ENCODE measurements around the gene TTLL7.
A peak's percentile ranks its signal among the peaks of the same experiment; 100 is the strongest.
"Not testable (repeated sequence)": the region's sequence is repeated elsewhere in the genome, so short reads cannot be mapped to it uniquely, and the experiment has no call there.

The TTLL7 gene

GRCh38 chr1:83996191-83996590, 2.7 kb downstream of the TTLL7 start:
- TF ChIP-seq, protein P1, sequence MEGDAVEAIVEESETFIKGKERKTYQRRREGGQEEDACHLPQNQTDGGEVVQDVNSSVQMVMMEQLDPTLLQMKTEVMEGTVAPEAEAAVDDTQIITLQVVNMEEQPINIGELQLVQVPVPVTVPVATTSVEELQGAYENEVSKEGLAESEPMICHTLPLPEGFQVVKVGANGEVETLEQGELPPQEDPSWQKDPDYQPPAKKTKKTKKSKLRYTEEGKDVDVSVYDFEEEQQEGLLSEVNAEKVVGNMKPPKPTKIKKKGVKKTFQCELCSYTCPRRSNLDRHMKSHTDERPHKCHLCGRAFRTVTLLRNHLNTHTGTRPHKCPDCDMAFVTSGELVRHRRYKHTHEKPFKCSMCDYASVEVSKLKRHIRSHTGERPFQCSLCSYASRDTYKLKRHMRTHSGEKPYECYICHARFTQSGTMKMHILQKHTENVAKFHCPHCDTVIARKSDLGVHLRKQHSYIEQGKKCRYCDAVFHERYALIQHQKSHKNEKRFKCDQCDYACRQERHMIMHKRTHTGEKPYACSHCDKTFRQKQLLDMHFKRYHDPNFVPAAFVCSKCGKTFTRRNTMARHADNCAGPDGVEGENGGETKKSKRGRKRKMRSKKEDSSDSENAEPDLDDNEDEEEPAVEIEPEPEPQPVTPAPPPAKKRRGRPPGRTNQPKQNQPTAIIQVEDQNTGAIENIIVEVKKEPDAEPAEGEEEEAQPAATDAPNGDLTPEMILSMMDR (IDR thresholded peaks at IDR 0.05; ENCODE audit: insufficient read depth, low read length, poor library complexity, severe bottlenecking): no peak
- H3K27me3 ChIP-seq (replicated peaks; ENCODE audit: control insufficient read depth, insufficient read depth, low read length): no peaks in the 10 kb centered on the region; the same call in 1 of the 2 replicates
- H3K4me3 ChIP-seq (replicated peaks; ENCODE audit: low read depth, low read length): no peak overlapping the region

DNA sequence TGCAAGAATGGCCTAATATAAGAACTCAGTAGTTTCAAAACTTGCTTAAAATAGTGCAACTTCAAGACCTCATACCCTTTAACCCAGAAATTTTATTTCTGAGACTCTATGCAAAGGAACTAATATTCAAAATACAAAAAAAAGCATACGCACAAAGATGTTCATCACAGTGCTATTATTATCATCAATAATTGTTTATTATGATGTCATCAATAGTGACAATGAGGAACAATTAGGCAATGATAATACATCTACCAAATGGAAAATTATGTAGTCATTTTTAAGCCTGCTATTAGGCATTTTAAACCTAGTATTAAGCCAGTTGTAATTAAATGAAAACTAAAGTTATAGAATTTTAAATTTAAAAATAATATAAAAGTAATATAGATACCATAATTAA, 3.3 kb downstream of the TTLL7 start:
- H3K4me3 ChIP-seq (replicated peaks; ENCODE audit: low read depth, low read length): no peak overlapping the region
- DNase-seq (ENCODE audit: extremely low read depth, insufficient read length): no peak
- H3K27me3 ChIP-seq (replicated peaks; ENCODE audit: control insufficient read depth, insufficient read depth, low read length): no peaks in the 10 kb centered on the region; the same call in 1 of the 2 replicates
- H3K36me3 ChIP-seq (ENCODE audit: control insufficient read depth, insufficient read depth, low read length): no peaks in the 10 kb centered on the region
- TF ChIP-seq, protein P1 (IDR thresholded peaks at IDR 0.05; ENCODE audit: insufficient read depth, low read length, poor library complexity, severe bottlenecking): no peak

More at GRCh38 chr1:83996191-83996590, 2.7 kb downstream of the TTLL7 start:
- no peak for DNase-seq (ENCODE audit: extremely low read depth, insufficient read length)
- H3K36me3 ChIP-seq (ENCODE audit: control insufficient read depth, insufficient read depth, low read length): no peaks in the 10 kb centered on the region

DNA sequence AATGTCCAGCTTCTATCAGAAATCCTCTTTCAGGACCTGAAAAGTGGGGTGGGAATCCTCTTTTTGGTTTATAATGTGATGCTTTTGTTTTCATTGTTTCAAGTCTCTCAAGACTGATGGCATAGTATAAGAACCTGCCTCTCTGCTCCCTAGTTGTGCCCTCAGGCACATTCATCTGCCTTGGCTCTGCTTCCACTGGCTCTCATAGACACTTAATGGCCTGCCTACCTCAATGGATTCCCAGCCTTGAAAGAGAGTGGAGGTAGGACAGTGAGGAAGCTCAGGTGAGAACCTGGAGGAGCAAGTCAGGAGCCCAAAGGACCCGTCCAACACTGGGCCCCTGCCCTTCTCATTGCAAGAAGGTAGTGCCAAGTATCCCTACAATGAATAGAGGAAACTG, 4.8 kb downstream of the TTLL7 start:
- no peak for DNase-seq (ENCODE audit: extremely low read depth, insufficient read length)
- Histone ChIP-seq H3K36me3 (ENCODE audit: control insufficient read depth, insufficient read depth, low read length) (no peaks in the 10 kb centered on the region), H3K4me3 (replicated peaks; ENCODE audit: low read depth, low read length) (no peak overlapping the region), H3K27me3 (replicated peaks; ENCODE audit: control insufficient read depth, insufficient read depth, low read length) (no peaks in the 10 kb centered on the region; the same call in 1 of the 2 replicates)
- TF ChIP-seq, protein P1 (IDR thresholded peaks at IDR 0.05; ENCODE audit: insufficient read depth, low read length, poor library complexity, severe bottlenecking): no peak

DNA sequence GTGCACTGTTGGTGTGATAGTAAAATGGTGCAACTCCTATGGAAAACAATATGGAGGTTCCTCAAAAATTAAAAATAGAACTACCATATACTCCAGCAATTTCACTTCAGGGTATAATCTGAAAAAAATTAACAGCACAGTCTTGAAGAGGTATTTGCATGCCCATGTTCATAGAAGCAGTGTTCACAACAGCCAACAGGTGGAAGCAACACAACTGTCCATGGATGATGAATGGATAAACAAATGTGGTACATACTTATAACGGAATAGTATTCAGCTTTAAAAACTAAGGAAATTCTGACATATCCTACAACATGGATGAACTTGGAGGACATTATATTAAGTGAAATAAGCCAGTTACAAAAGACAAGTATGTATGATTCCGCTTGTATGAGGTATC, 8.2 kb downstream of the TTLL7 start:
- H3K4me3 ChIP-seq (replicated peaks; ENCODE audit: low read depth, low read length): no peak overlapping the region
- TF ChIP-seq, protein P1 (IDR thresholded peaks at IDR 0.05; ENCODE audit: insufficient read depth, low read length, poor library complexity, severe bottlenecking): peak; percentile 17
- H3K36me3 ChIP-seq (ENCODE audit: control insufficient read depth, insufficient read depth, low read length): no peaks in the 10 kb centered on the region
- DNase-seq (ENCODE audit: extremely low read depth, insufficient read length): no peak
- H3K27me3 ChIP-seq (replicated peaks; ENCODE audit: control insufficient read depth, insufficient read depth, low read length): no peaks in the 10 kb centered on the region

DNA sequence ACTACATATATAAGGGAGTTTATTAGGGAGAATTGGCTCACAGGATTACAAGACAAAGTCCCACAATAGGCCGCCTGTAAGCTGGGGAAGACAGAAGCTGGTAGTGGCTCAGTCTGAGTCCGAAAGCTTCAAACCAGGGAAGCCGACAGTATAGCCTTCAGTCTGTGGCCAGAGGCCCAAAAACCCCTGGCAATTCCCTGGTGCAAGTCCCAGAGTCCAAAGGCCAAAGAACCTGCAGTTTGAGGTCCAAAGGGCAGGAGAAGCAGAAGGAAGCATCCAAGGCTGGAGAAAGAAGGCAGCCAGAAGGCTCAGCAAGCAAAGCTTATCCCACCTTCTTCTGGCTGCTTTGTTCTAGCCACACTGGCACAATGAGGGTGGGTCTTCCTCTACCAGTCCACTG, 13.9 kb downstream of the TTLL7 start:
- H3K4me3 ChIP-seq (replicated peaks; ENCODE audit: low read depth, low read length): no peak overlapping the region
- no peaks in the 10 kb centered on the region for H3K27me3 ChIP-seq (replicated peaks; ENCODE audit: control insufficient read depth, insufficient read depth, low read length)
- no peaks in the 10 kb centered on the region for H3K36me3 ChIP-seq (ENCODE audit: control insufficient read depth, insufficient read depth, low read length)
- TF ChIP-seq, protein P1 (IDR thresholded peaks at IDR 0.05; ENCODE audit: insufficient read depth, low read length, poor library complexity, severe bottlenecking): no peak
- no peak for DNase-seq (ENCODE audit: extremely low read depth, insufficient read length)

GRCh38 chr1:83983918-83984317, 15.0 kb downstream of the TTLL7 start:
- H3K27me3 ChIP-seq (replicated peaks; ENCODE audit: control insufficient read depth, insufficient read depth, low read length); H3K4me3 ChIP-seq (replicated peaks; ENCODE audit: low read depth, low read length); H3K36me3 ChIP-seq (ENCODE audit: control insufficient read depth, insufficient read depth, low read length); DNase-seq (ENCODE audit: extremely low read depth, insufficient read length): not testable (repeated sequence)
